Endothelial cell of umbilical vein (primary cell): ENCODE measurements around the gene HBG2.
"Not testable (repeated sequence)": the region's sequence is repeated elsewhere in the genome, so short reads cannot be mapped to it uniquely, and the experiment has no call there.

Source experiments
- CTCF ChIP-seq, 2 donors: IDR thresholded peaks; 1 replicate in 1 of 2; 2 replicates in 1 of 2; pipeline ENCODE4 v1.5.1; 2011; ENCODE audit warnings: low read length in 2 of 2, mild to moderate bottlenecking in 2 of 2, moderate library complexity in 2 of 2, control low read depth in 1 of 2, inconsistent platforms in 1 of 2, low read depth in 1 of 2; ENCODE audit not compliant: insufficient read depth in 1 of 2; ENCODE audit errors: extremely low read depth in 1 of 2
- EZH2 ChIP-seq: IDR thresholded peaks from 2 replicates; pipeline ENCODE4 v1.6.1; 2012; ENCODE audit warnings: borderline replicate concordance, low read depth, mild to moderate bottlenecking, moderate library complexity, low read length, inconsistent platforms; ENCODE audit not compliant: severe bottlenecking
- FOS ChIP-seq: IDR thresholded peaks from 2 replicates; pipeline ENCODE4 v1.6.1; 2011; ENCODE audit warnings: mild to moderate bottlenecking, low read length, moderate library complexity, borderline replicate concordance; ENCODE audit not compliant: insufficient read depth
- JUN ChIP-seq: IDR thresholded peaks from 2 replicates; pipeline ENCODE4 v1.6.1; 2011; ENCODE audit warnings: borderline replicate concordance, low read depth; ENCODE audit not compliant: insufficient read length, insufficient read depth
- MYC ChIP-seq: IDR thresholded peaks from one replicate; pipeline ENCODE4 v1.6.1; 2011; ENCODE audit warnings: mild to moderate bottlenecking, low read depth, low read length
- POLR2A ChIP-seq: IDR thresholded peaks from 2 replicates; pipeline ENCODE4 v1.6.1; 2012; ENCODE audit warnings: low read depth, mild to moderate bottlenecking, control low read depth, low read length

DNA sequence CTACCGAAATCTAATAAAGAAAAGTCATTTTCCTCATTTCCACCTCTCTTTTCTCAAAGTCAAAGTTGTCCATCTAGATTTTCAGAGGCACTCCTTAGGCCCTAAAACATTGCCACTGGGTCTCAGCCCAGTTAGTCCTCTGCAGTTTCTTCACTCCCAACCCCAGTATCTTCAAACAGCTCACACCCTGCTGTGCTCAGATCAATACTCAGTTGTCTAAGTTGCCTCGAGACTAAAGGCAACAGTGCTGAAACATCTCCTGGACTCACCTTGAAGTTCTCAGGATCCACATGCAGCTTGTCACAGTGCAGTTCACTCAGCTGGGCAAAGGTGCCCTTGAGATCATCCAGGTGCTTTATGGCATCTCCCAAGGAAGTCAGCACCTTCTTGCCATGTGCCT is 558 bp downstream of the HBG2 start:
- not testable (repeated sequence) for TF ChIP-seq CTCF (IDR thresholded peaks at IDR 0.05; ENCODE audit: extremely low read depth in 1 of 2, insufficient read depth in 1 of 2, low read depth in 1 of 2, low read length in 2 of 2); JUN; FOS; EZH2; POLR2A; MYC
